Esophagus squamous epithelium (tissue), 4 donors: ENCODE measurements around the gene SCN5A.

Source experiments
- POLR2A ChIP-seq, 4 donors: fragments of 450-650 bp; IDR thresholded peaks; one replicate each; pipeline ENCODE4 v1.6.1; 2017; ENCODE audit warnings: antibody characterized with exemption in 4 of 4, mild to moderate bottlenecking in 4 of 4, moderate library complexity in 3 of 4
- TF ChIP-seq, protein P1 (sequence below), 6 experiments: fragments of 450-650 bp in 4 of 6; fragments of 200-600 bp in 2 of 6; sonication (generic) in 2 of 6; IDR thresholded peaks; one replicate each; pipeline ENCODE4 v1.5.1; 2016 to 2019; ENCODE audit warnings: antibody characterized with exemption in 6 of 6, mild to moderate bottlenecking in 4 of 6, moderate library complexity in 4 of 6

DNA sequence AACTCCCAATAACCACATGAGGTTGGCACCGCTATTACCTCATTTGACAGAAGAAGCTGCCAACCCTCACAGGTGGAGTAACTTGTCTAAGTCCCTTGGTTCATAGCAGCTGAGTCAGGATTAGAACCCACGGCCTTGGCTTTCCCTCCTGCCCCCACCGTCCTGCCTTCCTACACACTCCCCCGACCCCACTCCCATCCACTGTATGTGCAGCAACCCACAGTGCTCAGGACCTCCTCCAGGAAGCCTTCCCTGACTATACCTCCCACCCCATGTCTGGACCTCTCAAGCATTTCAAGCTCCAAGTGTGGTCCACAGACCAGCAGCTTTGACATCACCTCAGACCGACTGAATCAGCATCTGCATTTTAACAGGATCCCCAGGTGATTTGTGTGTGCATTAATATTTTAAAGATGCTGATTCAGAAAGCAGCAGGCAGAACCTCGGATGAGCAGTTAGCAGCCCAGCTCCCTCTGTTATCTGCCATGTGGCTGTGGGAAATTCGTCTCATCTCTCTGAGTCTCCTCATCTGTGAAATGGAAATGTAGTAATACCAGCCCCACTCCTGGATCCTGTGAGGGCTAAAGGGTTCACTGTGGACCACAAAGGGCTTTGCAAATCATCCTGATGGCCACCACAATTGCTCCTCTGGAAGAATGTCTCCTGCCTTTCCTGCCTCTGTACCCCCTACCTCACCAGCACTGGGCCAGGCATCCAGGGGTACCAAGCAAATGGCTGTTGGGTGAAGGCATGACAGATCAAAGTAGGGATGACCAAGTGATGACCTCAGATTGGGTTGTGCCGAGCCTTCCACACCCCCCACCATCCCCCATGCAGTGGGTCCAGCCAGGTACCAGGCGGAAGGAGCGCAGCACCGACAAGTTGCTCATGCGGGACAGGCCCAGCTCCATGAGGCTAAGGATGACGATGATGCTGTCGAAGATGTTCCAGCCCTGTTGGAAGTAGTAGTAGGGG lies 62.7 kb downstream of the SCN5A start:
- TF ChIP-seq POLR2A (IDR thresholded peaks at IDR 0.05), result no peak
- TF ChIP-seq, protein P1, sequence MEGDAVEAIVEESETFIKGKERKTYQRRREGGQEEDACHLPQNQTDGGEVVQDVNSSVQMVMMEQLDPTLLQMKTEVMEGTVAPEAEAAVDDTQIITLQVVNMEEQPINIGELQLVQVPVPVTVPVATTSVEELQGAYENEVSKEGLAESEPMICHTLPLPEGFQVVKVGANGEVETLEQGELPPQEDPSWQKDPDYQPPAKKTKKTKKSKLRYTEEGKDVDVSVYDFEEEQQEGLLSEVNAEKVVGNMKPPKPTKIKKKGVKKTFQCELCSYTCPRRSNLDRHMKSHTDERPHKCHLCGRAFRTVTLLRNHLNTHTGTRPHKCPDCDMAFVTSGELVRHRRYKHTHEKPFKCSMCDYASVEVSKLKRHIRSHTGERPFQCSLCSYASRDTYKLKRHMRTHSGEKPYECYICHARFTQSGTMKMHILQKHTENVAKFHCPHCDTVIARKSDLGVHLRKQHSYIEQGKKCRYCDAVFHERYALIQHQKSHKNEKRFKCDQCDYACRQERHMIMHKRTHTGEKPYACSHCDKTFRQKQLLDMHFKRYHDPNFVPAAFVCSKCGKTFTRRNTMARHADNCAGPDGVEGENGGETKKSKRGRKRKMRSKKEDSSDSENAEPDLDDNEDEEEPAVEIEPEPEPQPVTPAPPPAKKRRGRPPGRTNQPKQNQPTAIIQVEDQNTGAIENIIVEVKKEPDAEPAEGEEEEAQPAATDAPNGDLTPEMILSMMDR (IDR thresholded peaks at IDR 0.05), result no peak
